DMS114 treated with DMSO at 0.1 percent for 48 hours (cell line): Measurements from ENCODE around the gene MYT1.
"Not testable (repeated sequence)": the region's sequence is repeated elsewhere in the genome, so short reads cannot be mapped to it uniquely, and the experiment has no call there.

Source experiments
- DNase-seq: peaks from one replicate; lab custom pipeline; 2025; ENCODE audit not compliant: unreplicated experiment; lab: John Stamatoyannopoulos, UW

The MYT1 gene

GRCh38 chr20:64260239-64260638 lies 96.0 kb downstream of the MYT1 start:
- DNase-seq = no peak

- DNase-seq = no peak
These were observed 96.9 kb downstream of the MYT1 start for GRCh38 chr20:64261138-64261537.

GRCh38 chr20:64264091-64264490 lies 99.8 kb downstream of the MYT1 start:
- no peak for DNase-seq

- no peak for DNase-seq
These were observed 100.9 kb downstream of the MYT1 start for GRCh38 chr20:64265201-64265600.

- DNase-seq = no peak
These were observed 102.7 kb downstream of the MYT1 start for GRCh38 chr20:64266988-64267387.

- DNase-seq = no peak
These were observed 103.9 kb downstream of the MYT1 start for GRCh38 chr20:64268174-64268573.

- DNase-seq = no peak
These were observed 105.6 kb downstream of the MYT1 start for GRCh38 chr20:64269604-64270411.

DNA sequence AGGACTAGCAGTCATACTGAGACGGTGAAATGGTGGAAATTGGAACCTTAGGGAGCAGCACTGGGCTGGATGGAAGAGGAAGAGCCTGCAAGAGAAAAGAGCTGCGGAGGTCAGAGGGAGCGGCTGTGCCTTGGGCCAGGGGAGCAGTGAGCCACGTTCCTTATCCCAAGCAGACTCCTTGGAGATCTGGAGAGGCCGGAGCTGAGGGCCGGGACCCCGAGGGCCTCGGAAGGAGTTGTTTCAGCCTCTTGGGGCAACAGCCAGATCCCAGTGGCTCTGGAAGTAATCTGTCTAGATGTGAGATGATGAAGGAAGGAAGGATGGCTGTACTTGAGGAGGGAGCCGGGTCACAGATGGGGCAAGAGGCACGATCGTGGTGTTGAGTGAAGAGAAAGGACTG lies 107.4 kb downstream of the MYT1 start:
- no peak for DNase-seq

DNA sequence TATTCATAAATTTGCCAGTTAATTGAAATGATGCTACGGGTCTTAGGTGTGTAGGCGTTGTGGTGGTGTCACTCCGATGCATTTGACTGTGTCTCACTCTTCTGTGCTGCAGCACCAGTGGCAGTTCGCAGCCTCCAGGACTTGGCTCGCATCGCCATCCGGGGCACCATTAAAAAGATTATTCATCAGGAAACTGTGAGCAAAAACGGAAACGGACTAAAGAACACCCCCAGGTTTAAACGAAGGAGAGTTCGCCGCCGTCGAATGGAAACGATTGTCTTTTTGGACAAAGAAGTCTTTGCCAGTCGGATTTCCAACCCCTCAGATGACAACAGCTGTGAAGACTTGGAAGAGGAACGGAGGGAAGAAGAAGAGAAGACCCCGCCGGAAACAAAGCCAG lies 108.9 kb downstream of the MYT1 start:
- no peak for DNase-seq

DNA sequence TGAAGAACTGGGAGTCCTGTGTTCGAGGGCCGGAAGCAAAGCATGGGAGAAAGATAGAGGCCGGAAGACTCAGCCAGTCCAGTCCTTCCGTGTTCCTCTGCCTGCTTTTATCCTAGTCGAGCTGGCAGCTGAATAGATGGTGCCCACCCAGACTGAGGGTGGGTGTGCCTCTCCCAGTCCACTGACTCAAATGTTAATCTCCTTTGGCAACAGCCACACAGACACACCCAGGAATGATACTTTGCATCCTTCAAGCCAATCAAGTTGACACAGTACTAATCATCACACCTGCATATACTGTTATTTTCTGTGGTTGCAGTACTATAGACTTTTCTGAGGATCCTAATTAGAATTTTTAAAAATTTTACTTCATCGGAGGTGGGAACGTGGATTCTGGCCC lies 112.6 kb downstream of the MYT1 start:
- DNase-seq = no peak

GRCh38 chr20:64277571-64278316 lies 113.5 kb downstream of the MYT1 start:
- DNase-seq = no peak

DNA sequence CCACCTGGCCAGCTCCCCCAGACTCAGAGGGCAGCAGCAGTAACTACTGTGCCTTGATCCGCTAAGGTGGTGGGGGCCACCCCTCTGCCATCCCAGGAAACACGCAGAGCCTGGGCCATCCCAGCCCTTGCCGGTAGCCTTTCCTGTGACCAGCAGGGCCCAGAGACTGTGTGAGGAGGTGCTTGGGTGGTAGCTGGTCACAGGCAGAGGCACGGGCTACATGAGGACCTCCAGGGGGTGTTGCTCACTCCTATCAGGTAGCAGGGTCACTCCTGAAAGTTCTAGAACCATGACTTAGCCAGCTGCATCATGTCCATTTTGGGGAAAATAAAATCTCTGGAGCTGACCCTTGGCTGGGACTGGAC lies 114.0 kb downstream of the MYT1 start:
- DNase-seq = no peak

- DNase-seq = no peak
These were observed 115.7 kb downstream of the MYT1 start for GRCh38 chr20:64279826-64280459.

DNA sequence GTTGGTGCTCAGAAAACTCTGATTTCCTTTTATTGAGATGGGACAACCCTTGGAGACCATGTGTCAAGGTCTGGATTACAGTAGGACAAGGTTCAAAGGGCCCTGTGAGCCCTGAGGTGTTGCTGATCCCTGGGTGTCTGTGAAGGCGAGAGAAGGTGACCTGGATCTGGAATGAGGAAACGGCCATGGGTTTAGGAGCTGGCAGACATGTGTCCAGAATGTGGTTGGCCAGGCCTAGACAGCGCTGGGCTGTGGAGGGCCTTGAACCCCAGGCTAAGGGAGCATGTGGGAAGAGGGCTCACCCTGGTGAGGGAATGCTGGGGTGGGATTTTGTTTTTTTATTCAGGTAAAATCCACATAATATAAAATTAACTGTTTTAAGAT lies 116.2 kb downstream of the MYT1 start:
- no peak for DNase-seq

DNA sequence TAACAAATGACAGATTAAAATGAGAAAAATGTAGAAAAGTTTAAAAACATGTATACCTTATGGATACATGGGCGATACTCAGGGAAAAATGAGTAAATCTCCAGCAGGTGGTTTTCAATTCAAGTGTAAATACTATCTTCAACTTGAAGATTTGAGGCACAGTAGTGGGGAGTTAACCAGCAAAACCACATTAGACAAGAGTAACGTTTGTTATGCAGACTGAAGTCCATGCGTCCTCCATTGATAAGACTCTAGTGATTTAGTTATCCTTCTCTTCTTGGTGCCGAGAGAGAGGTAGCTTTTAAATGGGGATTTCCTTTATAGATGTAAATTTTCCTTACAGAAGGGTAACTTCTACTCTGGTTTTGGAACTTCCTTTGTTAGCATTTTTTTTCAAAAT lies 119.4 kb downstream of the MYT1 start:
- no peak for DNase-seq

DNA sequence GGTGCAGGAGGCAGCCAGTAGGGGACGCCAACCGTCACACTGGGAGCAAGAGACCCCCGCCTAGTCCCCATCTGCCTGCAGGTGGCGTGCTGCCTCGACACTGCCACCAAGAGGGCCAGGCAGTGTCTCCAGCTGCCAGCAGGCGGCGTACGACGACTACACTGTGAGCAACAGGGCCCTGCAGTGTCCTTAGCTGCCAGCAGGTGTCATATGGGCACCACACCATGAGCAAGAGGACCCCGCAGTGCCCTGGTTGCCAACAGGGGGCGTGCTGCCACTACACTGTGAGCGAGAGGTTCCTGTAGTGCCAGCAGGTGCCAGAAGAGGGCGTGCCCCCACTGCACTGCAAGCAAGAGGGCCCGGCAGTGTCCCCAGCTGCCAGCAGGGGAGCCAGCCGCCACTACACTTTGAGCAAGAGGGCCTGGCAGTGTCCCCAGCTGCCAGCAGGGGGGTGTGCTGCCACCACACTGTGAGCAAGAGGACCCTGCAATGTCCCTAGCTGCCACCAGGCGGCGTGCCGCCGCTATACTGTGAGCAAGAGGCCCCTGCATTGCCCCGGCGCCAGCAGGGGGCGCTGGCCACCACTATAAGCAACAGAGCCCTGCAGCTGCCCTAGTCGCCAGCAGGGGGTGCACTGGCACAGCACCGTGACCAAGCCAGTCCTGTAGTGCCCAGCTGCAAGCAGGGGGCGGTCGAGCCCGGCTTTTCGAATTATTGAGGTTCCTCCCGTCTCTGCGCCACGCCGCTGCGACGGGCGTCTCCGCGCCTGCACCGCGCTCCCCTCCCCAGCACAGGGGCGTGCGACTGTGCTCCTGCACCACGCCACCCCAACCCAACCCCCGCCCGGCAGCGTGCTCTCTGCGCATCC lies 121.6 kb downstream of the MYT1 start:
- peak; percentile 45 for DNase-seq

GRCh38 chr20:64286447-64287263 lies 122.4 kb downstream of the MYT1 start:
- DNase-seq = not testable (repeated sequence)

DNA sequence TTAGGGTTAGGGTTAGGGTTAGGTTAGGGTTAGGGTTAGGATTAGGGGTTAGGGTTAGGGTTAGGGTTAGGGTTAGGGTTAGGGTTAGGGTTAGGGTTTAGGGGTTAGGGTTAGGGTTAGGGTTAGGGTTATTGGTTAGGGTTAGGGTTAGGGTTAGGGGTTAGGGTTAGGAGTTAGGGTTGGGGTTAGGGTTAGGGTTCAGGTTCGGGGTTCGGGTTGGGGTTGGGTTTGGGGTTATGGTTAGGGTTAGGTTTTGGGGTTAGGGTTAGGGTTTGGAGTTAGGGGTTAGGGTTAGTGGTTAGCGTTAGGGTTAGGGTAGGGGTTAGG lies 123.0 kb downstream of the MYT1 start:
- not testable (repeated sequence) for DNase-seq
